Uterus (tissue), 4 donors: Measurements from ENCODE around the gene LRRC4C. TPM values are rescaled to one million over a fixed set of nuclear protein-coding genes. Genes with fewer than 3 reads are reported as not detected.

Experiments
- DNase-seq, 2 donors: peaks; one replicate each; pipeline ENCODE4 v3.0.0-alpha.2; 2019 to 2020
- H3K27ac ChIP-seq, 2 donors: fragments of 200-600 bp; sonication (generic); 1 replicate in 1 of 2; 2 replicates in 1 of 2; pipeline ENCODE4 v1.5.1; 2016 to 2018
- H3K27me3 ChIP-seq, 2 donors: fragments of 200-600 bp; sonication (generic); one replicate each; pipeline ENCODE4 v1.5.1; 2018 to 2019; ENCODE audit warnings: control low read depth in 1 of 2
- H3K36me3 ChIP-seq, 2 donors: fragments of 200-600 bp; sonication (generic); one replicate each; pipeline ENCODE4 v1.5.1; 2019; ENCODE audit warnings: control low read depth in 1 of 2
- H3K4me1 ChIP-seq, 2 donors: fragments of 200-600 bp; sonication (generic); one replicate each; pipeline ENCODE4 v1.5.1; 2018 to 2019; ENCODE audit warnings: control low read depth in 1 of 2
- H3K4me3 ChIP-seq, 2 donors: fragments of 200-600 bp; sonication (generic); 1 replicate in 1 of 2; 2 replicates in 1 of 2; pipeline ENCODE4 v1.5.1; 2018 to 2019; ENCODE audit warnings: mild to moderate bottlenecking in 1 of 2
- H3K9me3 ChIP-seq, 2 donors: fragments of 200-600 bp; sonication (generic); one replicate each; pipeline ENCODE4 v1.5.1; 2019; ENCODE audit warnings: control low read depth in 1 of 2
- POLR2A ChIP-seq, 2 donors: fragments of 450-650 bp; IDR thresholded peaks; one replicate each; pipeline ENCODE4 v1.6.1; 2016; ENCODE audit warnings: antibody characterized with exemption in 2 of 2, mild to moderate bottlenecking in 1 of 2, moderate library complexity in 1 of 2
- intact Hi-C: fragments of 100-400 bp; cut with DNase I; formaldehyde crosslinking; loops from one replicate; pipeline ENCODE4 v1.15.1; 2023; ENCODE audit warnings: low total_unique reads
- total RNA-seq, 4 donors: library from RNA; depleted of rRNA in 3 of 4; stranded (reverse); fragments of >200 nt in 3 of 4; gene quantifications; one replicate each; pipeline versions ENCODE4 v1.1.0 to v1.2.4, GENCODE V29; 2014 to 2023
- TF ChIP-seq, protein P1 (sequence below), 4 experiments: fragments of 200-600 bp in 2 of 4; fragments of 450-650 bp in 2 of 4; sonication (generic) in 2 of 4; IDR thresholded peaks; one replicate each; pipeline ENCODE4 v1.5.1; 2016 to 2019; ENCODE audit warnings: antibody characterized with exemption in 4 of 4, mild to moderate bottlenecking in 2 of 4, moderate library complexity in 1 of 4
- donor health status: DM: yes; HTN: yes; CAD: no.

Gene LRRC4C
- total RNA-seq, 4 donors from 2014 or later = 1.5 to 16.9 (median 2.1) TPM; not detected in 1

DNA sequence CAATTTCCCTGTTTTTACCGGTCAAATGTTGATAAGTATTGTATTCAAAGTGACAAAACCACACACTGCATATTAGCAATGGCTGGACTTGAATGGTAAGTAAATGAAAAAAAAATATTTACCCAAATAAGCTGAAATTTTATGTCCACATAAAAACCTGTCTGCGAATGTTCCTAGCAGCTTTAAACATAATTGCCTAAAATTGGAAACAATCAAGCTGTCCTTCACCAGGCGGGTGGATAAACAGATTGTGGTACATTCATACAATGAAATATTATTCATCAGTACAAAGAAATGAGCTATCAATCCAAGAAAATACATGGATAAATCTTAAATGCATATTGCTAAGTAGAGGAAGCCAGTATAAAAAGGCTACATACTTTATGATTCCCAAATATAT, 1067.8 kb downstream of the LRRC4C start:
- no peak for DNase-seq

DNA sequence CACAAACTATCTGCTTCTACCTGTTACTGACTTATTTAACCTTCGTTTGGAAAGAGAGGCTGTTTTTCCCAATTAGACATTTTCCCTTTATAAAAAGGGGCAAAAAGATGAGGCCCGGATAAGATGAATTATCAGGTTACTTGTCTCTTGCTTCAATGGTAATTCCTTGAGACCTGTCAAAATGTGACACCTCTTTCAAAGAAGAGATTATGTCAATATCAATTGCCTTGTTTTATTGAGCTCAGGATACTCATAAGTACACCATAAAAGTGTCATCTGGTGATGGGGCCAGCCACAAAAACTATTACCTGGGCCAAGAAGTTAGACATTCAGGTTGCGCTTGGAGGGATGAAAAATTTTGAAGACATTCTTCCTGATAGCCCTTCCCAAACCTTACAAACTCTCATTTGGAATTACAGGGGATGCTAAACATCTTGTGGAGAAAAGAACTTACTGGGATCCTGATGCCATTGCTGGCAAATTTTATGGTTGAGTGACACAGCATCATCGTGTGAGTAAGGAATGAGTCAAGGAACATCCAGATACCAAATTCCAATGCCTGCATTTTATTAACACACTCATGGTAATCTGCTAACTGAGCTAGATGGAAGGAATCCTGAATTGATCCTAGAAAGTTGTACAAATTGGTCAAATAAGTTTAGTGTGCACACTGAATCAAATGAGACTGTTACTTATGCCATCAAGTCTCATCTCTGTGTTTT, 1071.2 kb downstream of the LRRC4C start:
- Histone ChIP-seq H3K27ac (no peak overlapping the region), H3K9me3 (no peaks in the 10 kb centered on the region), H3K36me3 (no peaks in the 10 kb centered on the region), H3K4me1 (no peaks in the 10 kb centered on the region), H3K4me3 (no peak overlapping the region), H3K27me3 (no peaks in the 10 kb centered on the region)
- DNase-seq = no peak
- TF ChIP-seq, protein P1, sequence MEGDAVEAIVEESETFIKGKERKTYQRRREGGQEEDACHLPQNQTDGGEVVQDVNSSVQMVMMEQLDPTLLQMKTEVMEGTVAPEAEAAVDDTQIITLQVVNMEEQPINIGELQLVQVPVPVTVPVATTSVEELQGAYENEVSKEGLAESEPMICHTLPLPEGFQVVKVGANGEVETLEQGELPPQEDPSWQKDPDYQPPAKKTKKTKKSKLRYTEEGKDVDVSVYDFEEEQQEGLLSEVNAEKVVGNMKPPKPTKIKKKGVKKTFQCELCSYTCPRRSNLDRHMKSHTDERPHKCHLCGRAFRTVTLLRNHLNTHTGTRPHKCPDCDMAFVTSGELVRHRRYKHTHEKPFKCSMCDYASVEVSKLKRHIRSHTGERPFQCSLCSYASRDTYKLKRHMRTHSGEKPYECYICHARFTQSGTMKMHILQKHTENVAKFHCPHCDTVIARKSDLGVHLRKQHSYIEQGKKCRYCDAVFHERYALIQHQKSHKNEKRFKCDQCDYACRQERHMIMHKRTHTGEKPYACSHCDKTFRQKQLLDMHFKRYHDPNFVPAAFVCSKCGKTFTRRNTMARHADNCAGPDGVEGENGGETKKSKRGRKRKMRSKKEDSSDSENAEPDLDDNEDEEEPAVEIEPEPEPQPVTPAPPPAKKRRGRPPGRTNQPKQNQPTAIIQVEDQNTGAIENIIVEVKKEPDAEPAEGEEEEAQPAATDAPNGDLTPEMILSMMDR (IDR thresholded peaks at IDR 0.05) = no peak
- no peak for TF ChIP-seq POLR2A (IDR thresholded peaks at IDR 0.05)
- intact Hi-C loops = no loop called here

More for the DNA sequence above, 1067.8 kb downstream of the LRRC4C start:
- Histone ChIP-seq H3K27me3 (no peaks in the 10 kb centered on the region), H3K27ac (no peak overlapping the region), H3K9me3 (no peaks in the 10 kb centered on the region), H3K4me3 (no peak overlapping the region), H3K4me1 (no peaks in the 10 kb centered on the region), H3K36me3 (no peaks in the 10 kb centered on the region)
- intact Hi-C loops = no loop called here
- TF ChIP-seq, protein P1 (IDR thresholded peaks at IDR 0.05) = no peak
- TF ChIP-seq POLR2A (IDR thresholded peaks at IDR 0.05) = no peak

DNA sequence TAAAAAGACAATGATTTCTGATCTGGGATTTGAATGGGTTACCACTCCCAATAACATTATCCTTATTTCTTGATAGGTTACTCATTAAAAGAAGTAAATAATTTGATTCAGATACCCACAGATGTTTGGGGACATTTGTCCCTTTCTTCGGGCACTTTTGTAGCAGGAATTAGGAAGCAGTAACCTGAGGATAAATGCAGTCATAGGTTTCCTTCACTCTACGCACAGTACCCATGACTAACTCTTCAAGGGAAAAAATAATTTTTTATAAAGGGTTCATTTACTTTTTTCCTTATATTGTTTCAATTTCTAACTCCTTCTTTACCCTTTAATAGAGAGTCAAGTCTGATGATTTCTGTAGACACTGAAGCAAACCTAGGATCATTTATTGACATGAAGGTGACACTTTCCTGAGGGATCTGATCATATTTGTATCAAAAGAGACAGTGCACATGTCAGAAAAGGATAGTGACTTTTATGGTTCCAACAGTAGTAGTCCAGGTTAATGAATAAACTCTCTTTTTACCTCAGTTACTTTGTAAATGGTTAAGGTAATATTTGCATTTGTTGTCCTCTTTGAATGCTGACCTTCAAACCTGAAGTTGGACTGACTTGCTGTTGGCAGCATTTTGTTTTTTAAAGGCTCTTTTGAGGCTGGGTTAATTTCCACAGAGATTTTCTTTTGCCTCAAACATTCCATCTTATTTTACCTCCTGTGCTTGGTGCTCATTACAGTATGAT, 1072.0 kb downstream of the LRRC4C start:
- H3K4me3 ChIP-seq = no peak overlapping the region
- intact Hi-C loops = no loop called here
- TF ChIP-seq, protein P1 (IDR thresholded peaks at IDR 0.05) = no peak
- TF ChIP-seq POLR2A (IDR thresholded peaks at IDR 0.05) = no peak
- no peaks in the 10 kb centered on the region for H3K36me3 ChIP-seq
- no peak for DNase-seq
- H3K27me3 ChIP-seq = no peaks in the 10 kb centered on the region
- no peaks in the 10 kb centered on the region for H3K4me1 ChIP-seq
- H3K9me3 ChIP-seq = no peaks in the 10 kb centered on the region
- no peak overlapping the region for H3K27ac ChIP-seq

DNA sequence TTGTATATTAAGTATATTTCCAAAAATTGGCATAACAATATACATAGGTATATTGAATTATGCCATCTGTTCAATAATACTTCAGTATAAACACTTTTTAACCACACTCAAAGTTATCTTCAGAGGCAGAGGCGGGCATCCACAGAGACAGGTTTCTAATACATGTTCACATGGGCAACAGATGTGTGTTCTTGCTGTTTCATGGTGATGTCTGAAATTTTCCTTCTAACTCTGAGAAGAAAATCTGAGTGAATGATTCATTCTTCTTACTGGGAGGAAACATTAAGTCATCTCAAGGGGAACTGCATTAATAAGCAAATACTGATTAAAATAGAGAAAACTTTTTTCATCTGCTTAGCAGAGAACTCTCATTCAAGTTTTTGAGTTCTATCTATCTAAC, 1074.5 kb downstream of the LRRC4C start:
- no peaks in the 10 kb centered on the region for H3K4me1 ChIP-seq
- intact Hi-C loops = no loop called here
- H3K27ac ChIP-seq = no peak overlapping the region

More for the DNA sequence above, 1074.5 kb downstream of the LRRC4C start:
- DNase-seq = no peak
- no peaks in the 10 kb centered on the region for H3K9me3 ChIP-seq
- H3K27me3 ChIP-seq = no peaks in the 10 kb centered on the region
- H3K36me3 ChIP-seq = no peaks in the 10 kb centered on the region
- no peak overlapping the region for H3K4me3 ChIP-seq
- TF ChIP-seq, protein P1 (IDR thresholded peaks at IDR 0.05) = no peak
- TF ChIP-seq POLR2A (IDR thresholded peaks at IDR 0.05) = no peak
